Stimulated activated CD4-positive, alpha-beta T cell treated with anti-CD3 and anti-CD28 coated beads, TNF-alpha, amount 100 ng/mL, for 4 hours (primary cell): ENCODE measurements around the gene USP5.

ENCODE experiments used
- DNase-seq, 3 experiments: peaks; one replicate each; pipeline ENCODE4 v3.0.0-alpha.2; 2020; ENCODE audit warnings: low read depth in 3 of 3

USP5 gene

GRCh38 chr12:6851921-6852650 lies at the start of gene USP5:
Gene USP5 (plus strand): TSS chr12:6852150. CDS start chr12:6852180, 30 bp downstream.
- DNase-seq = peak; percentile 92 to 97 (median 95)

GRCh38 chr12:6807170-6807569 lies 44.8 kb upstream of the USP5 start:
- no peak for DNase-seq

GRCh38 chr12:6809056-6809455 lies 42.9 kb upstream of the USP5 start:
- DNase-seq = no peak

GRCh38 chr12:6810758-6811157 lies 41.2 kb upstream of the USP5 start:
- DNase-seq = no peak

- DNase-seq = no peak
Observed at GRCh38 chr12:6813363-6813762, 38.6 kb upstream of the USP5 start.

GRCh38 chr12:6816598-6816997 lies 35.4 kb upstream of the USP5 start:
- DNase-seq = no peak

- no peak for DNase-seq
Observed at GRCh38 chr12:6817098-6817497, 34.9 kb upstream of the USP5 start.

GRCh38 chr12:6817662-6818157 lies 34.2 kb upstream of the USP5 start:
- DNase-seq = no peak

- no peak for DNase-seq
Observed at GRCh38 chr12:6818222-6818621, 33.7 kb upstream of the USP5 start.

GRCh38 chr12:6818645-6819044 lies 33.3 kb upstream of the USP5 start:
- no peak for DNase-seq

- DNase-seq = no peak
Observed at GRCh38 chr12:6819106-6820030, 32.6 kb upstream of the USP5 start.

GRCh38 chr12:6820166-6820565 lies 31.8 kb upstream of the USP5 start:
- no peak for DNase-seq

GRCh38 chr12:6821591-6822425 lies 30.1 kb upstream of the USP5 start, which contains the start of gene GPR162:
Gene GPR162 (plus strand): TSS chr12:6821821. CDS start chr12:6823899, 2,078 bp downstream.
- DNase-seq = no peak

- DNase-seq = no peak
Observed at GRCh38 chr12:6822426-6823135, 29.4 kb upstream of the USP5 start.

GRCh38 chr12:6823182-6824084 lies 28.5 kb upstream of the USP5 start:
- no peak for DNase-seq

GRCh38 chr12:6824085-6824775 lies 27.7 kb upstream of the USP5 start:
- no peak for DNase-seq

- no peak for DNase-seq
Observed at GRCh38 chr12:6824901-6825381, 27.0 kb upstream of the USP5 start.

GRCh38 chr12:6825398-6826124 lies 26.4 kb upstream of the USP5 start:
- peak; percentile 65 to 82 (median 74) for DNase-seq
